ENCODE measurements around the gene ARID1B. TPM values are rescaled to one million over a fixed set of nuclear protein-coding genes. Genes with fewer than 3 reads are reported as not detected.

The ARID1B gene
- total and polyA plus RNA-seq, 2 donors (not counting 1 experiment from before 2014, with no cell fraction given) = 47.2 to 280 TPM

DNA sequence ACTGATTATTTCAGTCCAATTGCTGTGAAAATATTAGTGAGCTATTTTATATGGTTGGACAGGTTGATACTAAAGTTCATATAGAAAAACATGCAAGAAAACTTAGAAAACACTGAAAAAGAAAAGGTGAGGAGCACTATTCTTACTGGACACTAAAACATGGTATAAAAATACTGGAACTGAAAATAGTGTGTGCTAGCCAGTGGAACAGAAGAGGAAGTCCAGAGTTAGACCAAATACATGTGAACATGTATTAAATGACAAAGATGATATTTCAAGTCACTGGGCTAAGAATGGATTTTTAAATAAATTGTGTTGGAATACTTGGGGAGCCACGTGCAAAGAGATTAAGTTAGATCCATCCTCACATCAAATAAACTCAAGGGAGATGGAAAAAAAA lies 327.6 kb downstream of the ARID1B start:
- no peak overlapping the region for H3K4me3 ChIP-seq (ENCODE audit: control extremely low read depth in 1 of 5, extremely low read depth in 1 of 5, insufficient read depth in 1 of 5, low read depth in 2 of 5, low read length in 4 of 5)
- no peak overlapping the region for H3K27ac Mint-ChIP-seq
- peaks cover 27% of the 10 kb centered on the region in 2 donors for H3K4me1 ChIP-seq (ENCODE audit: control insufficient read depth in 2 of 2, insufficient read depth in 2 of 2, low read length in 2 of 2)
- TF ChIP-seq CTCF (IDR thresholded peaks at IDR 0.05) (no peak), EZH2 (IDR thresholded peaks at IDR 0.05; ENCODE audit: borderline replicate concordance, insufficient read depth, low read depth, low read length, poor library complexity, severe bottlenecking) (no peak)
- intact Hi-C loops (cut with micrococcal nuclease) = loop anchor here (5.0 kb wide), 1 partner anchor 73 kb away; no protein-coding TSS in a partner anchor
- H3K27ac ChIP-seq (ENCODE audit: low read length in 2 of 2) = no peak overlapping the region
- CTCF ChIA-PET = no interaction called here
- H3K9ac ChIP-seq (ENCODE audit: low read length) = no peak overlapping the region
- POLR2A ChIA-PET = no interaction called here
- no peak overlapping the region for H2AFZ ChIP-seq (ENCODE audit: insufficient read depth, low read depth, low read length, poor library complexity, severe bottlenecking)
- no peaks in the 10 kb centered on the region for H3K9me3 Mint-ChIP-seq (ENCODE audit: insufficient read depth)
- no peaks in the 10 kb centered on the region for H3K27me3 Mint-ChIP-seq
- no peaks in the 10 kb centered on the region for H3K9me3 ChIP-seq (ENCODE audit: control extremely low read depth in 1 of 3, control insufficient read depth in 2 of 3, insufficient read depth in 1 of 3, low read length in 2 of 3)
- ATAC-seq (ENCODE audit: low read depth) (no peak), DNase-seq (no peak)
- H3K79me2 ChIP-seq (ENCODE audit: control insufficient read depth, insufficient read depth, low read length) = peaks cover 46% of the 10 kb centered on the region
- no peaks in the 10 kb centered on the region for H3K27me3 ChIP-seq (replicated peaks in 1 of 4; ENCODE audit: control extremely low read depth in 1 of 4, control insufficient read depth in 3 of 4, insufficient read depth in 4 of 4, low read length in 3 of 4)
- H3K4me2 ChIP-seq (replicated peaks; ENCODE audit: low read depth, low read length, poor library complexity, severe bottlenecking) = no peak overlapping the region
- WGBS (ENCODE audit: insufficient coverage) = no CpG with 5 or more reads among the region's 1 CpG
- peaks cover 23% of the 10 kb centered on the region for H4K20me1 ChIP-seq (ENCODE audit: control insufficient read depth, insufficient read depth, low read length, poor library complexity, severe bottlenecking)
- peaks cover 52% of the 10 kb centered on the region for H3K4me1 Mint-ChIP-seq
- peaks cover 3 to 8% of the 10 kb centered on the region in 2 experiments for H3K36me3 ChIP-seq (replicated peaks in 1 of 2; ENCODE audit: control extremely low read depth in 1 of 2, control insufficient read depth in 1 of 2, extremely low read depth in 1 of 2, insufficient read depth in 2 of 2, low read length in 1 of 2)
- H3K4me3 Mint-ChIP-seq = no peak overlapping the region

DNA sequence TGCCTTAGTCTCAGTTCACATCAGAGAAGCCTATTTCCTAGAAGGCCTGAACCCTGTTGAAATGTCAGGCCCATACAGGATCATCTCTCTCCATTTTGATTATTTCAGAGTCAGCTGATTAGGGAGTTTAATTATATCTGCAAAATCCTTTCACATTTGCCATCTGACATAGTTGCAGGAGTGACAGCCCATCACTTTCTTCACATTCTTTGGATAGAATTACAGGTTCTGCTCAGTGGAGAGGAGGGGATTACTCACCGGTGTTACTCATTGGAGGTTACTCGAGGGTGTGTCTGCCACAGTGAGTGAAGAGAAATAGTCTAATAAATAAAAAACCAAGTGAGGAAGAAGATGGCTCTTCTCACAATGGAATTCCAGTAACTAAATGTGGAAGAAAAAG lies 329.3 kb downstream of the ARID1B start:
- no peak for ATAC-seq (ENCODE audit: low read depth)

More for the DNA sequence above, 329.3 kb downstream of the ARID1B start:
- no peak overlapping the region for H3K4me3 Mint-ChIP-seq
- Histone ChIP-seq H2AFZ (ENCODE audit: insufficient read depth, low read depth, low read length, poor library complexity, severe bottlenecking) (no peak overlapping the region), H3K27ac (ENCODE audit: low read length in 2 of 2) (no peak overlapping the region), H3K4me3 (ENCODE audit: control extremely low read depth in 1 of 5, extremely low read depth in 1 of 5, insufficient read depth in 1 of 5, low read depth in 2 of 5, low read length in 4 of 5) (no peak overlapping the region), H3K9me3 (ENCODE audit: control extremely low read depth in 1 of 3, control insufficient read depth in 2 of 3, insufficient read depth in 1 of 3, low read length in 2 of 3) (no peaks in the 10 kb centered on the region), H3K36me3 (replicated peaks in 1 of 2; ENCODE audit: control extremely low read depth in 1 of 2, control insufficient read depth in 1 of 2, extremely low read depth in 1 of 2, insufficient read depth in 2 of 2, low read length in 1 of 2) (peaks cover 9 to 18% of the 10 kb centered on the region in 2 experiments), H3K9ac (ENCODE audit: low read length) (no peak overlapping the region), H3K4me1 (ENCODE audit: control insufficient read depth in 2 of 2, insufficient read depth in 2 of 2, low read length in 2 of 2) (peaks cover 11 to 12% of the 10 kb centered on the region in 2 donors), H3K4me2 (replicated peaks; ENCODE audit: low read depth, low read length, poor library complexity, severe bottlenecking) (no peak overlapping the region), H3K79me2 (ENCODE audit: control insufficient read depth, insufficient read depth, low read length) (peaks cover 47% of the 10 kb centered on the region), H3K27me3 (replicated peaks in 1 of 4; ENCODE audit: control extremely low read depth in 1 of 4, control insufficient read depth in 3 of 4, insufficient read depth in 4 of 4, low read length in 3 of 4) (no peaks in the 10 kb centered on the region), H4K20me1 (ENCODE audit: control insufficient read depth, insufficient read depth, low read length, poor library complexity, severe bottlenecking) (peaks cover 23% of the 10 kb centered on the region)
- CTCF ChIA-PET = no interaction called here
- no CpG with 5 or more reads among the region's 2 CpGs for WGBS (ENCODE audit: insufficient coverage)
- H3K27me3 Mint-ChIP-seq = no peaks in the 10 kb centered on the region
- DNase-seq = no peak
- TF ChIP-seq CTCF (IDR thresholded peaks at IDR 0.05) = no peak
- no peak for TF ChIP-seq EZH2 (IDR thresholded peaks at IDR 0.05; ENCODE audit: borderline replicate concordance, insufficient read depth, low read depth, low read length, poor library complexity, severe bottlenecking)
- POLR2A ChIA-PET = no interaction called here
- H3K4me1 Mint-ChIP-seq = peaks cover 37% of the 10 kb centered on the region
- no peaks in the 10 kb centered on the region for H3K9me3 Mint-ChIP-seq (ENCODE audit: insufficient read depth)
- H3K27ac Mint-ChIP-seq = peak overlapping the region; percentile 20
- intact Hi-C loops (cut with micrococcal nuclease) = no loop called here
